Eye (tissue), 1 donor: ENCODE data around the gene ASB7.
A peak's percentile ranks its signal among the peaks of the same experiment; 100 is the strongest.
"Not testable (repeated sequence)": the region's sequence is repeated elsewhere in the genome, so short reads cannot be mapped to it uniquely, and the experiment has no call there.

Experiments
- DNase-seq: peaks from one replicate; pipeline ENCODE4 v3.0.0-alpha.2; 2015

Gene ASB7

GRCh38 chr15:100602064-100602822, at the start of gene ASB7, which contains the start of gene LINS1:
Gene ASB7, plus strand, starts transcription at chr15:100602589. Its CDS starts 9,628 bp downstream, at chr15:100612217.
Gene LINS1, minus strand, starts transcription at chr15:100602184. Its CDS starts 21,342 bp downstream, at chr15:100580842.
- DNase-seq: peak; percentile 100

- DNase-seq: no peak
These were observed 48.9 kb upstream of the ASB7 start for GRCh38 chr15:100553468-100553867.

GRCh38 chr15:100558771-100559254, 43.6 kb upstream of the ASB7 start:
- DNase-seq: no peak

- no peak for DNase-seq
These were observed 43.1 kb upstream of the ASB7 start for GRCh38 chr15:100559330-100559729.

- no peak for DNase-seq
These were observed 42.1 kb upstream of the ASB7 start for GRCh38 chr15:100560323-100560722.

GRCh38 chr15:100565591-100565990, 36.8 kb upstream of the ASB7 start:
- no peak for DNase-seq

- no peak for DNase-seq
These were observed 35.4 kb upstream of the ASB7 start for GRCh38 chr15:100566850-100567628.

GRCh38 chr15:100569391-100569790, 33.0 kb upstream of the ASB7 start:
- DNase-seq: no peak

GRCh38 chr15:100570275-100570674, 32.1 kb upstream of the ASB7 start:
- DNase-seq: no peak

GRCh38 chr15:100570735-100571313, 31.6 kb upstream of the ASB7 start:
- no peak for DNase-seq

GRCh38 chr15:100571592-100572167, 30.7 kb upstream of the ASB7 start:
- DNase-seq: no peak

- DNase-seq: peak; percentile 53
These were observed 29.9 kb upstream of the ASB7 start for GRCh38 chr15:100572362-100572983.

GRCh38 chr15:100573526-100573925, 28.9 kb upstream of the ASB7 start:
- DNase-seq: no peak

- DNase-seq: no peak
These were observed 22.0 kb upstream of the ASB7 start for GRCh38 chr15:100580414-100580813.

- DNase-seq: peak; percentile 47
These were observed 13.6 kb upstream of the ASB7 start for GRCh38 chr15:100588638-100589242.

GRCh38 chr15:100591163-100591562, 11.2 kb upstream of the ASB7 start:
- DNase-seq: not testable (repeated sequence)

GRCh38 chr15:100591835-100592234, 10.6 kb upstream of the ASB7 start:
- DNase-seq: no peak

- no peak for DNase-seq
These were observed 9.5 kb upstream of the ASB7 start for GRCh38 chr15:100592898-100593297.

- DNase-seq: no peak
These were observed 9.0 kb upstream of the ASB7 start for GRCh38 chr15:100593431-100593830.

GRCh38 chr15:100595964-100596363, 6.4 kb upstream of the ASB7 start:
- DNase-seq: no peak

- DNase-seq: no peak
These were observed 5.6 kb upstream of the ASB7 start for GRCh38 chr15:100596792-100597191.

GRCh38 chr15:100597862-100598261, 4.5 kb upstream of the ASB7 start:
- no peak for DNase-seq
